Lung (tissue), 12 donors: ENCODE data around the gene CRYBG1. TPM values are rescaled to one million over a fixed set of nuclear protein-coding genes. Genes with fewer than 3 reads are reported as not detected.

ENCODE experiments used
- ATAC-seq: fragments of 200-7000 bp; cut with Tn5 transposase; one replicate; pipeline ENCODE4 v1.9.1; 2020; ENCODE audit warnings: moderate number of reproducible peaks; ENCODE audit not compliant: insufficient read depth, low FRiP score
- DNase-seq, 3 donors: peaks; one replicate each; pipeline ENCODE4 v3.0.0-alpha.2; 2013 to 2017
- H3K27ac ChIP-seq, 2 donors: one replicate each; pipeline ENCODE4 v1.5.1; 2013; ENCODE audit warnings: mild to moderate bottlenecking in 2 of 2, moderate library complexity in 2 of 2, control low read depth in 1 of 2, inconsistent platforms in 1 of 2, low read depth in 1 of 2, low read length in 1 of 2
- H3K27me3 ChIP-seq, 3 donors: one replicate each; pipeline ENCODE4 v1.5.1; 2013; ENCODE audit warnings: low read length in 2 of 3; ENCODE audit not compliant: control insufficient read depth in 3 of 3, insufficient read depth in 3 of 3
- H3K36me3 ChIP-seq, 4 donors: one replicate each; pipeline ENCODE4 v1.5.1; 2013; ENCODE audit warnings: low read length in 4 of 4, mild to moderate bottlenecking in 1 of 4, moderate library complexity in 1 of 4; ENCODE audit not compliant: control insufficient read depth in 4 of 4, insufficient read depth in 4 of 4
- H3K4me1 ChIP-seq, 5 donors: one replicate each; pipeline ENCODE4 v1.5.1; 2013; ENCODE audit warnings: low read length in 5 of 5, mild to moderate bottlenecking in 2 of 5, moderate library complexity in 1 of 5; ENCODE audit not compliant: control insufficient read depth in 5 of 5, insufficient read depth in 5 of 5
- H3K4me3 ChIP-seq: one replicate; pipeline ENCODE4 v1.5.1; 2013; ENCODE audit warnings: mild to moderate bottlenecking, control low read depth, moderate library complexity
- H3K9ac ChIP-seq, 2 donors: one replicate each; pipeline ENCODE4 v1.5.1; 2013; ENCODE audit warnings: low read length in 2 of 2, control low read depth in 1 of 2; ENCODE audit not compliant: insufficient read depth in 1 of 2
- H3K9me3 ChIP-seq, 4 donors: one replicate each; pipeline ENCODE4 v1.5.1; 2013; ENCODE audit warnings: low read length in 3 of 4, mild to moderate bottlenecking in 1 of 4, moderate library complexity in 1 of 4; ENCODE audit not compliant: control insufficient read depth in 4 of 4, insufficient read depth in 3 of 4
- CTCF ChIP-seq: IDR thresholded peaks from 2 replicates; pipeline ENCODE4 v1.5.1; 2012; ENCODE audit warnings: mild to moderate bottlenecking; ENCODE audit errors: control extremely low read depth, extremely low read depth
- WGBS, 2 donors: extraction: QIAGEN DNeasy Blood & Tissue Kit; methylation state at CpG; one replicate each; pipeline ENCODE4 v1.1.7; 2013; 5-methylcytosine and 5-hydroxymethylcytosine counted together
- polyA plus RNA-seq, 2 donors: library from polyadenylated mRNA; stranded (reverse); fragments of 200-250 nt; gene quantifications; one replicate each; pipeline ENCODE4 v1.2.1, GENCODE V29; 2013
- total RNA-seq, 2 donors: library from RNA; depleted of rRNA in 1 of 2; stranded (reverse); fragments of >200 nt in 1 of 2; gene quantifications; one replicate each; pipeline ENCODE4 v1.2.1, GENCODE V29; 2014 to 2021
- donor health status: control.
- donor health status: control.
- donor health status: Bipolar disorder and iron deficiency.
- donor health status: healthy.
- donor health status: DM: yes; HTN: yes; CAD: no.

CRYBG1 gene
- total and polyA plus RNA-seq, 4 donors = 5.7 to 28.0 (median 12.6) TPM

- DNase-seq (no peak), ATAC-seq (no peak)
- no peak overlapping the region for H3K4me3 ChIP-seq
- no peaks in the 10 kb centered on the region for H3K9me3 ChIP-seq
- peaks cover 0 to 3% (median 0%) of the 10 kb centered on the region in 4 donors for H3K36me3 ChIP-seq
- no peaks in the 10 kb centered on the region for H3K27me3 ChIP-seq
- TF ChIP-seq CTCF = no peak
- no peaks in the 10 kb centered on the region for H3K4me1 ChIP-seq
- 91 to 94% methylated on average over 2 of the region's 2 CpGs for WGBS, 2 donors
- H3K27ac ChIP-seq = no peak overlapping the region
- no peak overlapping the region for H3K9ac ChIP-seq
Measured at GRCh38 chr6:106527117-106527516, 166.6 kb downstream of the CRYBG1 start.

GRCh38 chr6:106527979-106528378, 167.5 kb downstream of the CRYBG1 start:
- ATAC-seq = no peak
- Histone ChIP-seq H3K4me3 (no peak overlapping the region), H3K27ac (no peak overlapping the region), H3K4me1 (no peaks in the 10 kb centered on the region), H3K36me3 (peaks cover 0 to 3% (median 0%) of the 10 kb centered on the region in 4 donors), H3K9me3 (no peaks in the 10 kb centered on the region), H3K27me3 (no peaks in the 10 kb centered on the region), H3K9ac (no peak overlapping the region)
- TF ChIP-seq CTCF = no peak
- DNase-seq = no peak
- WGBS, 2 donors = 52 to 67% methylated on average over 3 of the region's 3 CpGs

DNA sequence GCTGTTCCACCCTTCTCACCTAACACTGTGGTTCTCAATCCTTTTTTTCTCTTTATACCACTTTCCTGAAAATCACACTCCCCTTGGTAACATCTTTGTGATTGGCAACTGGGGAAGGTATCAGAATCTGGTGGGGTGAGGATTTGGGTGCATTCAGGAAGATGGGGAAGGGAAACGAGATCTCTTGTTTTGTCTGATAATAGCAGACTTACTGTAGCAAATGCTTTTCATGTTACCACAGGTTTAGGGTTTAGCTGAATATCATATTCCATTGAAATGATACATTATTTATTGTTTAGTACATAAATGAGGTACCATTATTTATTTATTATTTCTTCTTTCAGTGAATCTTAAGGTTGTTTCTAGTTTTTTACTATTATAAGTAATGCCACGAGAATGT, 168.0 kb downstream of the CRYBG1 start:
- H3K36me3 ChIP-seq = peaks cover 0 to 3% (median 0%) of the 10 kb centered on the region in 4 donors
- no peak overlapping the region for H3K9ac ChIP-seq
- no peaks in the 10 kb centered on the region for H3K9me3 ChIP-seq
- DNase-seq = no peak
- H3K4me1 ChIP-seq = no peaks in the 10 kb centered on the region
- no peak overlapping the region for H3K27ac ChIP-seq
- H3K4me3 ChIP-seq = no peak overlapping the region
- WGBS, 2 donors = 93 to 96% methylated on average over 2 of the region's 2 CpGs
- H3K27me3 ChIP-seq = no peaks in the 10 kb centered on the region
- ATAC-seq = no peak
- no peak for TF ChIP-seq CTCF

- DNase-seq (no peak), ATAC-seq (no peak)
- Histone ChIP-seq H3K27me3 (no peaks in the 10 kb centered on the region), H3K27ac (no peak overlapping the region), H3K4me1 (no peaks in the 10 kb centered on the region), H3K4me3 (no peak overlapping the region), H3K9me3 (no peaks in the 10 kb centered on the region), H3K9ac (no peak overlapping the region), H3K36me3 (peaks cover 0 to 3% (median 0%) of the 10 kb centered on the region in 4 donors)
- no peak for TF ChIP-seq CTCF
- WGBS, 2 donors = 95% methylated on average over 3 of the region's 3 CpGs
Measured at GRCh38 chr6:106529438-106529837, 168.9 kb downstream of the CRYBG1 start.
